Stomach (tissue), 9 donors: ENCODE results near the gene CNN1. TPM values are rescaled to one million over a fixed set of nuclear protein-coding genes. Genes with fewer than 3 reads are reported as not detected.
A peak's percentile ranks its signal among the peaks of the same experiment; 100 is the strongest.

Source experiments
- DNase-seq, 2 donors: peaks; one replicate each; pipeline versions ENCODE4 v3.0.0 to v3.0.0-alpha.2; 2013 to 2019
- H3K27ac ChIP-seq, 5 donors: fragments of 200-600 bp in 4 of 5; sonication (generic) in 4 of 5; one replicate each; pipeline ENCODE4 v1.5.1; 2013 to 2019; ENCODE audit warnings: mild to moderate bottlenecking in 1 of 5, moderate library complexity in 1 of 5
- H3K27me3 ChIP-seq, 3 donors: fragments of 200-600 bp; sonication (generic); one replicate each; pipeline ENCODE4 v1.5.1; 2017 to 2019; ENCODE audit warnings: mixed run types in 1 of 3
- H3K36me3 ChIP-seq, 4 donors: fragments of 200-600 bp; sonication (generic); 1 replicate in 3 of 4; 2 replicates in 1 of 4; pipeline ENCODE4 v1.5.1; 2016 to 2019
- H3K4me1 ChIP-seq, 4 donors: fragments of 200-600 bp; sonication (generic); one replicate each; pipeline ENCODE4 v1.5.1; 2016 to 2019
- H3K4me3 ChIP-seq, 4 donors: fragments of 200-600 bp; sonication (generic) in 3 of 4; one replicate each; pipeline ENCODE4 v1.5.1; 2016 to 2019; ENCODE audit warnings: mild to moderate bottlenecking in 1 of 4
- H3K9me3 ChIP-seq, 4 donors: fragments of 200-600 bp; sonication (generic); one replicate each; pipeline ENCODE4 v1.5.1; 2016 to 2019
- CTCF ChIP-seq, 7 experiments: fragments of 450-650 bp in 4 of 7; fragments of 200-600 bp in 3 of 7; sonication (generic) in 3 of 7; IDR thresholded peaks; one replicate each; pipeline ENCODE4 v1.5.1; 2016 to 2019; ENCODE audit warnings: antibody characterized with exemption in 7 of 7, control low read depth in 2 of 7, mild to moderate bottlenecking in 1 of 7
- EP300 ChIP-seq: sonication (generic); formaldehyde crosslinking; IDR thresholded peaks from one replicate; pipeline ENCODE4 v1.6.1; 2017; ENCODE audit warnings: antibody characterized with exemption
- POLR2A ChIP-seq, 4 donors: fragments of 450-650 bp; IDR thresholded peaks; one replicate each; pipeline ENCODE4 v1.6.1; 2016; ENCODE audit warnings: antibody characterized with exemption in 4 of 4, control low read depth in 2 of 4, mild to moderate bottlenecking in 1 of 4, moderate library complexity in 1 of 4
- POLR2AphosphoS5 ChIP-seq, 3 donors: sonication (generic); formaldehyde crosslinking; IDR thresholded peaks; one replicate each; pipeline ENCODE4 v1.6.1; 2016; ENCODE audit warnings: antibody characterized with exemption in 3 of 3
- WGBS, 5 donors: extraction: QIAGEN DNeasy Blood & Tissue Kit in 3 of 5; methylation state at CpG; one replicate each; pipeline versions ENCODE4 v1.1.5 to v1.1.7; 2013 to 2018; 5-methylcytosine and 5-hydroxymethylcytosine counted together
- intact Hi-C: fragments of 100-400 bp; cut with DNase I; formaldehyde crosslinking; loops from one replicate; pipeline ENCODE4 v1.15.1; 2023; ENCODE audit warnings: low total_unique reads
- polyA plus RNA-seq, 3 donors: library from polyadenylated mRNA; stranded (reverse); fragments of 200-250 nt; gene quantifications; one replicate each; pipeline ENCODE4 v1.2.3, GENCODE V29; 2013
- total RNA-seq, 5 donors: library from RNA; depleted of rRNA; stranded (reverse); fragments of >200 nt; gene quantifications; one replicate each; pipeline versions ENCODE4 v1.1.0 to v1.2.3, GENCODE V29; 2014 to 2016
- donor health status: healthy with polysubstance abuse.
- donor health status: Bipolar disorder and iron deficiency.
- donor health status: healthy.

CNN1 gene
- total and polyA plus RNA-seq, 8 donors, result 70.2 to 1,183 (median 546) TPM

DNA sequence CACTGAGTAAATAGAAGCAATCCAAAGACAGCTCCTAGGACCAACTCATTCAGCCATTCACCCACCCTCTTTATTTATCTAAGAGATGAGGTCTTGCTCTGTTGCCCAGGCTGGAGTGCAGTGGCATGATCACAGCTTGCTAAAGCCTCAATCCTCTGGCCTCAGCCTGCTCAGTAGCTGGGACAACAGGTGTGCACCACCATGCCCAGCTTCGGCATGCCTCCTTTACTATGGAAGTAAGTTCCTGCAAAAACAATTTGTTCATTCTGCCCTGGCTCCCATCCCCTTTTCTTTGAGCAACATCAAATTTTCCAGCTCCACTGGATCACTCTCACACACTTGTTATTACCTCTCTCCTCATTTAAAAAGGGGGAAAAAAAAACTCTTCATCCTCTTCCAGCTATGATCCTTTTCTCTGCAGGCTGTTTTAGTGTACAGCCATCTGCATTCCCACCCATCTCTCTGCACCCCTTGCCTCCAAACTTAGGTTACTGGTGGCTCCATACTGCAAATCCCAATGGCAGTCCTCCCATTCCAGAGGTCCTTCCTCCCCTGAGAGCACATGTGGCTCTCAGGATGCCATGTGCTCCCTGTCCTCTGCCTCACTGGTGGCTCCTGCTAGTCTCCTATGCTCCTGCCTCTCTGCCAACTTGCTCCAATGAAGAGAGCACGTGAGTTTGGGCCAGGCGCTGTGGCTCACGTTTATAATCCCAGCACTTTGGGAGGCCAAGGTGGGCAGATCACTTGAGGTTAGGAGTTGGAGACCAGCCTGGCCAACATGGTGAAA lies 18.2 kb downstream of the CNN1 start:
- Histone ChIP-seq H3K4me3 (no peak overlapping the region), H3K9me3 (no peaks in the 10 kb centered on the region), H3K27me3 (no peaks in the 10 kb centered on the region), H3K4me1 (peaks cover 23 to 47% (median 45%) of the 10 kb centered on the region in 4 donors), H3K36me3 (peaks cover 25 to 48% (median 45%) of the 10 kb centered on the region in 4 donors), H3K27ac (no peak overlapping the region)
- TF ChIP-seq CTCF (IDR thresholded peaks at IDR 0.05) (no peak), POLR2AphosphoS5 (IDR thresholded peaks at IDR 0.05) (no peak), EP300 (no peak), POLR2A (IDR thresholded peaks at IDR 0.05) (no peak)
- intact Hi-C loops, result no loop called here
- DNase-seq, result no peak
- WGBS, 5 donors, result 69 to 88% (median 82%) methylated on average over 4 of the region's 4 CpGs

DNA sequence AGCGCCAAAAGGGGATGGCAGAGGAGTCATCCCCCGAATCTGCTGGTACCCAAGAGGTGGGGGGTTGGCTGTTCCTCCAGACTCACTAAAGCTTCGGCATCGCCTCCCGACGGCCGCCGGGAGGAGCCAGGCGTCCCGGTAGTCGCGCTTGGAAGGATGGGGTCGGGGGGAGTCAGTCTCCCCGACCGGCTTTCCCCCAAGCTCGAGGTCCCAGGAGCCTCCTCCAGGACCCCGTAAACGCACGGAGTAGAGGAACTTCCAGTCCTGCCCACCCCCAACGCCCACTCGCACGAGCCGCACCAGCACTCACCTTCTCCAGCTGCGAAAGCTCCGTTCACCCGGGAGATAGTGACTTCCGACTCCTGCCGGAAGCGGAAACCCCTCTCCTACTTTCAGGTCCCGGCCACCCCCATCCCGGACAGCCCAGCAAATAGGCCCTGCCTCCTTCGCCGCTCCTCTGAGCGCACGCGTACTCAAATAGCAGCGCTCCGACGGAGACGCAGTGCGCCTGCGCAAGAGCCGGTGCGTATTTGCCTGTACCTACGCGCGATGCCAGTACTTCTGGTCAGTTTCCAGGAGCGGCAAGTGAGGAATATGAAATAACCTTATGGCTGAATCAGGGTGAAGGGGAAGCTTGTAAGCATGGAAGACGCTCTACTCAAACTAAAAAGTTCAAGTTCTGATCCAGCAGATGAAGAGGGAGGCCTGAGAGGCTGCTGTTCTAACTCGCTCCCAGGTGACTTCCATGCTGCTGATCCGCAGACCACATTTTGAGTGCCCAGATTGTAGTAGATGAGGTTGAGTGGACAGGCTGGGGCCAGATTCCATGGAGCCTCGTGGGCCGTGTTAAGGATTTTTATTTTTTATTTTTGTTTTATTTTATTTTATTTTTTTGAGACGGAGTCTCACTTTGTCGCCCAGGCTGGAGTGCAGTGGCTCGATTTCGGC lies 20.5 kb downstream of the CNN1 start, which contains the start of gene ELOF1:
Gene ELOF1 (minus strand): TSS at position 350 of the 948 bp plus-strand sequence. CDS start 4,883 bp downstream, outside the sequence.
- Histone ChIP-seq H3K27me3 (no peaks in the 10 kb centered on the region), H3K4me3 (peak within 1 kb of the TSS; percentile 65 to 99 (median 95)), H3K27ac (peak within 1 kb of the TSS; percentile 71 to 92 (median 88)), H3K36me3 (peaks cover 8 to 25% (median 22%) of the 10 kb centered on the region in 4 donors), H3K9me3 (no peaks in the 10 kb centered on the region), H3K4me1 (peaks cover 23 to 52% (median 46%) of the 10 kb centered on the region in 4 donors)
- DNase-seq, result peak; percentile 98 to 99
- WGBS, 5 donors, result 2 to 5% (median 3%) methylated on average over 37 to 57 of the region's 57 CpGs
- intact Hi-C loops, result no loop called here
- TF ChIP-seq POLR2A (IDR thresholded peaks at IDR 0.05), result peak in 2 of 4 donors; percentile 21 to 84
- TF ChIP-seq CTCF (IDR thresholded peaks at IDR 0.05), result peak in 1 of 7 experiments; percentile 14
- peak; percentile 94 to 97 (median 94) for TF ChIP-seq POLR2AphosphoS5 (IDR thresholded peaks at IDR 0.05)
- TF ChIP-seq EP300, result peak; percentile 23

DNA sequence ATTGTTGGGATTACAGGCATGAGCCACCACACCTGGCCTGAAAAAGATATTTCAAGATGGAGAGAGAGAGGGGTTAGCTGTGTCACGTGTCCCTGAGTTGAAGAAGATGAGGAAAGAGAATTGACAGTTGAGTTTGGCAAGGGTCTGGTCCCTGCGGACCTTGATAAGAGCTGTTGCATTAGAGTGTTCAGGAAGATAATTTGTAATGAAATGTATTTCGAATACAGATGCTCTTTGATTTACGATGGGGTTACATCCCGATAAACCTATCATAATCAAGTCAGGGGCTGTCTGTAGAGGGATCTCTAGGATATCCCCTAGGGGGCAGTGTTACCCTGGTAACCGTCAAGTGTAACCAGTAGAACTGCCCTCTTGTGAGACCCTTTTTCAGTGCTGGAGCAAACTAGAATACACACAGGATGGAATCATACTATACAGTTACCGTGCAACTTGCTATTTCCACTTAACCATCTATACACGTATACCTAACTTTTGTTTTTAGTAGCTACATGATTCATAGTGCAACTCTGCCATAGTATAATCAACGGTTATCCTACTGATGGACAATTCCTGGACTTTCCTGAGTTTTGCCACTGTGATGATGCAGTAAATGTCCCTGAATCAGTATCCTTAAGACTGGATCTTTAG lies 21.9 kb downstream of the CNN1 start:
- Histone ChIP-seq H3K36me3 (peaks cover 0 to 11% (median 9%) of the 10 kb centered on the region in 4 donors), H3K27me3 (no peaks in the 10 kb centered on the region), H3K27ac (peak overlapping the region in 1 of 5 donors; percentile 92), H3K4me3 (peak overlapping the region; percentile 65 to 99 (median 95)), H3K9me3 (no peaks in the 10 kb centered on the region), H3K4me1 (peaks cover 23 to 57% (median 44%) of the 10 kb centered on the region in 4 donors)
- intact Hi-C loops, result no loop called here
- DNase-seq, result peak; percentile 41 to 87
- 9 to 16% (median 12%) methylated on average over 9 of the region's 9 CpGs for WGBS, 5 donors
- no peak for TF ChIP-seq EP300
- TF ChIP-seq POLR2A (IDR thresholded peaks at IDR 0.05), result no peak
- no peak for TF ChIP-seq POLR2AphosphoS5 (IDR thresholded peaks at IDR 0.05)
- peak in 5 of 7 experiments; percentile 44 to 70 (median 61) for TF ChIP-seq CTCF (IDR thresholded peaks at IDR 0.05)
